Kidney (tissue), 14 donors: ENCODE measurements around the gene PXDN. TPM values are rescaled to one million over a fixed set of nuclear protein-coding genes. Genes with fewer than 3 reads are reported as not detected.

Source experiments
- DNase-seq, 5 donors: peaks; one replicate each; pipeline ENCODE4 v3.0.0-alpha.2; 2013 to 2020
- FAIRE-seq: peaks from 2 replicates; lab custom pipeline; 2012; peaks lifted over from hg19 to GRCh38; lab: Jason Lieb, UNC
- H3K27ac ChIP-seq, 2 donors: one replicate each; pipeline ENCODE4 v1.7.0; 2013; ENCODE audit warnings: low read depth in 2 of 2, low read length in 2 of 2, inconsistent platforms in 1 of 2
- H3K27me3 ChIP-seq: one replicate; pipeline ENCODE4 v1.7.1; 2013; ENCODE audit warnings: low read length, inconsistent platforms; ENCODE audit not compliant: control insufficient read depth, insufficient read depth
- H3K36me3 ChIP-seq, 3 donors: one replicate each; pipeline versions ENCODE4 v1.7.0 to v1.7.1; 2013; ENCODE audit warnings: low read length in 3 of 3, control low read depth in 1 of 3, inconsistent platforms in 1 of 3; ENCODE audit not compliant: insufficient read depth in 3 of 3, control insufficient read depth in 2 of 3
- H3K4me1 ChIP-seq, 3 donors: one replicate each; pipeline versions ENCODE4 v1.7.0 to v1.7.1; 2013; ENCODE audit warnings: low read length in 3 of 3, inconsistent platforms in 1 of 3, low read depth in 1 of 3; ENCODE audit not compliant: control insufficient read depth in 2 of 3, insufficient read depth in 2 of 3
- H3K4me3 ChIP-seq, 3 donors: one replicate each; pipeline versions ENCODE4 v1.7.0 to v1.8.1; 2013; ENCODE audit warnings: low read length in 3 of 3, control low read depth in 1 of 3, inconsistent platforms in 1 of 3
- H3K9ac ChIP-seq, 3 donors: one replicate each; pipeline versions ENCODE4 v1.7.0 to v1.7.1; 2013; ENCODE audit warnings: low read length in 3 of 3, control low read depth in 1 of 3, inconsistent platforms in 1 of 3
- H3K9me3 ChIP-seq, 3 donors: one replicate each; pipeline versions ENCODE4 v1.7.0 to v1.7.1; 2013; ENCODE audit warnings: low read length in 3 of 3, control low read depth in 1 of 3, inconsistent platforms in 1 of 3; ENCODE audit not compliant: control insufficient read depth in 2 of 3, insufficient read depth in 1 of 3
- CTCF ChIP-seq: IDR thresholded peaks from 3 replicates; pipeline ENCODE4 v1.5.1; 2012; ENCODE audit warnings: mild to moderate bottlenecking, moderate library complexity, borderline replicate concordance; ENCODE audit not compliant: insufficient read depth; ENCODE audit errors: extremely low read depth
- intact Hi-C: fragments of 100-400 bp; cut with DNase I; formaldehyde crosslinking; loops from one replicate; pipeline ENCODE4 v1.11.1; 2022
- polyA plus RNA-seq: library from polyadenylated mRNA; stranded (reverse); fragments of 350-450 nt; fragmentation: Illumina TruSeq; extraction: RNeasy Lipid Tissue Mini Kit (QIAGEN cat#74804); gene quantifications from one replicate; pipeline ENCODE4 v1.2.3, GENCODE V29; 2014; ENCODE audit warnings: low read depth, low replicate concordance; ENCODE audit not compliant: insufficient read depth
- total RNA-seq: library from RNA; stranded (reverse); fragmentation: NEBNext Ultra II Directional; extraction: Animal tissue kit (Norgen Biotek cat#: 25700); gene quantifications from one replicate; pipeline ENCODE4 v1.2.1, GENCODE V29; 2021
- donor health status: control.
- donor health status: control.
- donor health status: control.
- donor health status: control.
- donor health status: control.
- donor health status: DM: yes; HTN: yes; CAD: no.
- donor health status: Normal renal cell carcinoma (clear cell type).

The PXDN gene
- total and polyA plus RNA-seq, 2 donors from 2014 or later: 4.7 to 42.3 TPM

- Histone ChIP-seq H3K36me3 (no peaks in the 10 kb centered on the region), H3K4me1 (no peaks in the 10 kb centered on the region), H3K4me3 (no peak overlapping the region), H3K27me3 (no peaks in the 10 kb centered on the region), H3K9me3 (no peaks in the 10 kb centered on the region), H3K9ac (no peak overlapping the region), H3K27ac (no peak overlapping the region)
- DNase-seq: no peak
- TF ChIP-seq CTCF: no peak
- FAIRE-seq: no peak
- intact Hi-C loops: no loop called here
These were observed 46.2 kb upstream of the PXDN start for GRCh38 chr2:1790473-1790872.

GRCh38 chr2:1789610-1790009, 45.3 kb upstream of the PXDN start:
- Histone ChIP-seq H3K27me3 (no peaks in the 10 kb centered on the region), H3K4me3 (no peak overlapping the region), H3K4me1 (no peaks in the 10 kb centered on the region), H3K9ac (no peak overlapping the region), H3K27ac (no peak overlapping the region), H3K36me3 (no peaks in the 10 kb centered on the region), H3K9me3 (no peaks in the 10 kb centered on the region)
- no peak for TF ChIP-seq CTCF
- intact Hi-C loops: no loop called here
- DNase-seq: no peak
- FAIRE-seq: no peak

GRCh38 chr2:1788478-1788959, 44.2 kb upstream of the PXDN start:
- Histone ChIP-seq H3K27me3 (peaks cover 3% of the 10 kb centered on the region), H3K4me3 (no peak overlapping the region), H3K36me3 (no peaks in the 10 kb centered on the region), H3K4me1 (no peaks in the 10 kb centered on the region), H3K27ac (no peak overlapping the region), H3K9me3 (no peaks in the 10 kb centered on the region), H3K9ac (no peak overlapping the region)
- TF ChIP-seq CTCF: no peak
- intact Hi-C loops: no loop called here
- DNase-seq (peak in 1 of 5 donors; percentile 22), FAIRE-seq (no peak)
